NCI-H2171 (cell line): ENCODE data around the gene TCF12.

Experiments used
- DNase-seq: peaks from one replicate; lab custom pipeline; 2025; lab: John Stamatoyannopoulos, UW

Gene TCF12

GRCh38 chr15:57053470-57053869 lies 135.0 kb downstream of the TCF12 start:
- DNase-seq = no peak

GRCh38 chr15:57054204-57054750 lies 135.8 kb downstream of the TCF12 start:
- DNase-seq = no peak

- DNase-seq = no peak
These were observed 137.9 kb downstream of the TCF12 start for GRCh38 chr15:57056357-57056756.

- no peak for DNase-seq
These were observed 138.9 kb downstream of the TCF12 start for GRCh38 chr15:57057134-57057930.

DNA sequence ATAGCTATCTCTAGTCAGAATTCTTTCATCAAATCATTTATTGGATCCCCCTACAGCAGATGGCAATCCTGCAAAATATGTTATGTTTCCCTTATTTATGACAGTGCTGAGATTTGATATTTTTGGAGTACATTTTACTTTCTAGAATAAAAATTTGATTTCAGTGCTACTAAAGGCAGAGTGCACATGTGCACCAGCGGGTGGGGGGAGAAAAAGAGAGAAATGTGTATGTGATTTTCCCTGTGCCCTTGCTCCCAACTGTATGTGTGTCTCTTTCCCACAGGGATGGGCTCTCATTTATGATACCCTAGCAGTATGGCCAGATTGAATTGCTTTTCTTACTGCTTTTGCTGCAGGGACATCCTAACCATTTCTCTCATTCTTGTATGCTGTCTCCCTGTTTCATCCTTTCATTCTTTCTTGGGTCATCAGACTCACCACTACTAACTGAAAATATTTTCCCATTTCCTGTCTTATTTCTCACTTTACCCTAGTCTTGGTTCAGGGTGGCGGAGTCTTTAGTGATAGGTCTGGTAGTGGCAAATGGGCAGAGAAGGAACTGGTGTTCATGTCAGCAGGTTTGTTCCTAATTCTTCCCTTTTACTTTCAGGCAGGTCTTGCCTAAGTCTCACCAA lies 140.7 kb downstream of the TCF12 start:
- DNase-seq = no peak

DNA sequence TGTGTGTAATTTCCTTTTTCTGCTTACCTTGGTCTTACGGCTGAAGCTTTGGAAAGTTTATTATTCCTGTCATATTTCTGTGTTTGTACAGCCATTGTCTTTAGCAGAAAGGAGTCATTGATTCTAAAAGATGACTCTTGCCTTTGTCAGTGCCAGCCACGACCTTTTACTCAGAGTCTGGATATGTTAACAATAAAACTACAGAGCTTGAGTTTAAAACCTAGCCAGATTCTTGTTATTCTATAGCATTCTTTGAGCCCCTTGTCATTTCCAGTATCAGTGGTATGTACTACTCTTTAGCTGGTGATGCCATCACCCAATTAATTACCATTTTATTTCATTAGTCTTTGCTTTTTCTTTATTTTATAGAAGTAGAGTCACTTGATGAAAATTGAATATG lies 142.4 kb downstream of the TCF12 start:
- DNase-seq = no peak

- DNase-seq = no peak
These were observed 142.8 kb downstream of the TCF12 start for GRCh38 chr15:57061281-57061680.

- no peak for DNase-seq
These were observed 143.3 kb downstream of the TCF12 start for GRCh38 chr15:57061696-57062095.

- no peak for DNase-seq
These were observed 145.6 kb downstream of the TCF12 start for GRCh38 chr15:57064033-57064432.

DNA sequence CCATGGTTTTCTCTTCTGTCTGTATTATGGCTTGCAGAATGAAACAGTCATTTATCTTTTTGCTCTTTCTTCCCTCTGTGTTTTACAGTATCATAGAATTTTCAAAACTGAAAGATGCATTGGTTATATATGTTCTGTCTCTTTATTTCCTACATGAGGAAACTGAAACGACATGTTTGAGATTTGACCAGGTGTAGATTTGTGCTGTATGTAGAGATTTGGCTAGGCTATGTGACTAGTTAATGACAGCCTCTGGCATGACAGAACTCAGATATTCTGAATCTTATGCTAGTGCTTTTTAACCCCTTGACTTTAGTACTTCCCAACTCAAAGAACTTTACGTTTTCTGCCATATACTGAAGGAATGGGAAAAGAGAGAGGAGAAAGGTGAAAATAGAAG lies 151.0 kb downstream of the TCF12 start:
- DNase-seq = no peak

DNA sequence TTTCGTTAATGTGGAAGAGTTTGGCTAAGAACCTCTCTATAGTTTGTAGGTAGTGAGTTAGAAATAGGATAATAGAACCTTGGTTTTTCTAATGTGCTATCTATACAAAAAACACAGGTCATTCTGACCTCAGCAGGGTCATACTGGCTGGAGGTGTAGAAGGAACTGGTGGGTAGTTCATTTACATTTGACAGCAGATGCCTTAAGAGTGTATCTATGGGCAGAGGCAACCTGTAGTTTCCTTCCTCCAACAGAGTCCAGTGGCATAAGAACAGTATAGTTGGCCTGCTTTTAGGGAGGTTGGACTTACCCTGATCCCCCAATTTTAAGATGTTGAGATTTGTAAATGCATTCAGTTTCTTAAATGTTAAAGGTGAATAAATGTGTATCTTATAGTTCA lies 152.2 kb downstream of the TCF12 start:
- DNase-seq = no peak

DNA sequence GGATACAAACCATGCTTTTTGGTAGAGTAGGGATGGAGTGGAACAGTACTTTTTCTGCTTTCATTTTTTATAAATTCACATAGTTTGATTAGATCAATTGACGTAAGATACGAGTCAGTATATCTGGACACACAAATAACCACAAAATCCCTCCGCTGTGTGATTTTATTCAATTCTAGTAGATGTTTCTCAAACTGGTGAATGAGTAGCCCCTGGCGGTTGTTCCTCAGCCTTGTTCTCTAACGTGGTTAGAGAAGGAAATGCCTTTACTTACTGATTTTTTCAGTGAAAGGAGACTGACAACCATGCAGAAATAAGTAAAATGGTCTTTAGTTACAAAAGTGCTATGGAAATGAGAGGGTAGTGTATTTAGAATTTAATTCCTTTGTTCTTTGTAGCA lies 161.0 kb downstream of the TCF12 start:
- DNase-seq = no peak

DNA sequence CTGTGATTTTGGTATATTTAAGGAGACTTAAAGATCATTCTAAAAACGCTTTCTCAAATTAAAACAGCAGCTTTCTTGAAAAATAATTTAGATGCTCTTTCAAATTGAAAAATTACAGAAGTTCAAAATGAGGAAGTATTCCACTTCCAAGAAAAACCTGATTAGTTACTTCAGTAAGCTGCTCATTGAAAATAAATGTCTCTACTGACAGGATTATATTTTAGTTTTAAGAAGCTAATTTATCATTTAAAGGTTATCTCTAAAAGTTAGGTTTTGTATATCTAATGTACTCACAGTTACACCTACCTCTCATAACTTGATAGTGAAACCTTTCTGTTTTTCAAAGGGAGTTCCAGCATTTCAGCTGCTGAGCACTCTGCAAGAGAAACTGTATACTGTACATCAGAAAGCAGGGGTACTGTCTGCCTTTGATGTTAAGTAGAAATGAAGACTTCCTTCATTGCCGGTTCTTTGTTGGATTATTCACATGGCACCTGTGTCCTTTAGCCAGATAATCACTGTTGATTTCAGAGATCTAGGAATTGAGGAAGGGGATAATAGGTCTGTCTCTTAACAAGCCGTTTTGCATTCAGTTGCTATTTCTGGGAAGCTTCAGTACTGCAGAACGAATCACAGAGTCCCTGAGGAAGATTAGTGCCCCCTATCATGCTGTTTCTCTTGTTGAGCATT lies 161.6 kb downstream of the TCF12 start:
- no peak for DNase-seq

DNA sequence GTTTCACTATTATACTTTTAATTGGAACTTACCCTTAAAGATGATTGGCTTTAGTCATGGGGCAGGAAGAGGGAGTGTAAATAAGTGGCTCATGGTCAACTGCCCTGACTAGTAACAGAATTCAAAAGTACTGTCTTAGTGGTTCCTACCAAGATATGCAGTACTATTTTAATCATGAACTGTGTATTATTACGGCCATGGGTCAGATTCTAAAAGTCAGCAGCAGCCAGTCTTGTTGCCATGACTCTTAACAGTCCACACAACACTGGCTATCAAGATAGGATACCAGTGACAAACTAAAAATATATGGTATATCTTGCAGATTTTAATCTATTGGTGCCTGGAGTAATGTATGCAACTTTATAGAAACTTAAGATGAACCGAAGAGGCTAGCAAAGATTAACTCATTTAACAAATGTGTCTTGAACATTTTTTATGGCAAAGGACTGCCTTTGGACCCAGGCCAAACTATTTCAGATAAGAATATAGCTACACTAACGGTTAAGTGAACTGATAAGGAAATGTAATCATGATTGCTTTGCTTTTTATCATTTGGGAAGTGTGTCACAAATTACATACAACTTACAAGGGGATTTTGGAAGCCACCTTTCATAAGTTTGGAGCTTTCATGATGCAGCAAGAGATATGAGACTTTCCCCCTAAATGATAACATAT lies 163.7 kb downstream of the TCF12 start:
- DNase-seq = no peak

DNA sequence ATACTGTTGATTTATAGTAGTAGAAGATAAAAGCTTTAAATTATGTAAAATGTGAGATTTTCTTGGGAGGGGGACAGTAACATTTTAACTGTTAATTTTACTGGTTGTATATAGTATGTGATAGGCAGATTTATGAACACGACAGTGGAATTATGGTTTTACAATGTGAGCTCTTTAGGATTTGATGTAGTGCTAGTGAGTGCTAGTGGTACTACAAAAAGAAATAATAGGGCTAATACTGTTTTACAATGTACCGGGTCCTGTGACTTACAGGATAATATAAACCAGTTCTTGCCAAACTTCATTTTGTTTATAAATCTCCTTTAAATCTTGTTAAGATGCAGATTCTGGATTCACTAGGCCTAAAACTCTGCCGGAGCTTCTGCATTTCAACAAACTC lies 165.7 kb downstream of the TCF12 start:
- no peak for DNase-seq

GRCh38 chr15:57085267-57085666 lies 166.8 kb downstream of the TCF12 start:
- no peak for DNase-seq

GRCh38 chr15:57086857-57087427 lies 168.5 kb downstream of the TCF12 start:
- DNase-seq = no peak

DNA sequence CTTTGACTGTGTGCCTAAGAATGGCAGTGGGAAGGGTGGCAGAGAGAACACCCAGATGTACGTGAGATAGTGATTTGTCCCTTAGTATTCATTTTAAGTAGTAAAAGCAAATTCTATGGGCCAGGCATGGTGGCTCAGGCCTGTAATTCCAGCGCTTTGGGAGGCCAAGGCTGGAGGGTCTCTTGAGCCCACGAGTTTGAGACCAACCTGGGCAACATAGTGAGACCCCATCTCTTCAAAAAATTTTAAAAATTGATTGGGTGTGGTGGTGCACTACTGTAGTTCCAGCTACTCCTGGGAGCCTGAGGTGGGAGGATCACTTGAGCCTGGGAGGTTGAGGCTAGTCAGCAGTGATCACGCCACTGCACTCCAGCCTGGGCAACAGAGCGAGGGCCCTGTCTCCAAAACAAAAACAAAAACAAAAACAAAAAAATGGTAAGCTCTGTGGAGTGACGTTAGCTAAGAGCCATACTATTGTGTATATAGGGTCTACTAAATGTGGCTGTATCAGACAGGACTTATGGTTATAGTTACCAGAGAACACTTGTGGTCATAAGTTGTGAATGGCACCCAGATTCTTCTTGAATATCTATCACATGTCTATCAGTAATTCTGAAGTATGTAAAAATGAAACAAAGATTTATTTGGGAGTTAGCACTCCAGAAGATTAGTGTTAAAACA lies 171.5 kb downstream of the TCF12 start:
- no peak for DNase-seq

DNA sequence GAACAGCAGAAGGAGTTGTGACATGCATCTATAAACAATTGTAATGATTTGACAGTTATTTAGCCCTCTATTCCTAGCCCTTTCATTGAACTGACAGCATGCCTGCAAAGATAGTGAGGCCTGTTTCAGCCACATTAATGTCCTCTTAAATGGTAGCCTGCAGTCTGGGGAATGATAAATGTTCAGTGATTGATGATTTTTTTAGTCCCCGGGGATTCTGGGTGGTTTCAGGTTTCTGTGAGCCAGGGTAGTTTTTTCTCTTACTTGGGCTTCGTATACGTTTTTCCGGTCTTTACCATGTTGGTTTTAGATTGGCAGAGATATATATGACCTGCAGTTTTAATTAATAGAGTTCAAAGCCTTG lies 172.0 kb downstream of the TCF12 start:
- peak; percentile 77 for DNase-seq

DNA sequence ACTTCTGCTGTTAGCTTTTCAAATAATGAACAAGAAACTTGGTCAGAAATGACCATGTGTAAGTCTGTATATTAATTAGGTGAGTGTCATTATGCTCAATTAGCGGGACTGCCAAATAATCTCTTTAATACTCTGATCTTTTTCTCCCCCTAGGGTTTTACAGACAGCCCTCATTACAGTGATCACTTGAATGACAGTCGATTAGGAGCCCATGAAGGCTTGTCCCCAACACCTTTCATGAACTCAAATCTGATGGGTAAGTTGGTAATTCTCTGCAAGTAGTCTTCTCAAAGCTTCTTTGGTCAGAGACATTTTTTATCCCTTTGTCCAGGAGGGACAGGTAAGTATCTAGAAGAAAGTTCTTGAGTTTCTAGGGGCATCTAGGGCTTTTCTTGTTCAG lies 173.2 kb downstream of the TCF12 start:
- DNase-seq = no peak

- no peak for DNase-seq
These were observed 173.8 kb downstream of the TCF12 start for GRCh38 chr15:57092252-57092651.
